Fibroblast of lung (primary cell): ENCODE results near the gene A1BG. TPM values are rescaled to one million over a fixed set of nuclear protein-coding genes. Genes with fewer than 3 reads are reported as not detected.

Experiments used
- DNase-seq, 2 donors: peaks; one replicate each; pipeline versions ENCODE4 v3.0.0 to v3.0.0-alpha.2; 2010; ENCODE audit warnings: low read depth in 2 of 2
- H2AFZ ChIP-seq: 2 replicates; pipeline ENCODE4 v1.5.1; 2012; ENCODE audit warnings: low read length, control low read depth, inconsistent platforms
- H3K27ac ChIP-seq: 2 replicates; pipeline ENCODE4 v1.5.1; 2011; ENCODE audit warnings: low read length, control low read depth; ENCODE audit not compliant: insufficient read depth
- H3K27me3 ChIP-seq: 2 replicates; pipeline ENCODE4 v1.5.1; 2011; ENCODE audit warnings: mild to moderate bottlenecking, low read length; ENCODE audit not compliant: control insufficient read depth, insufficient read depth
- H3K36me3 ChIP-seq: 2 replicates; pipeline ENCODE4 v1.5.1; 2011; ENCODE audit warnings: low read length; ENCODE audit not compliant: control insufficient read depth, insufficient read depth
- H3K4me1 ChIP-seq: 2 replicates; pipeline ENCODE4 v1.5.1; 2011; ENCODE audit warnings: low read length; ENCODE audit not compliant: control insufficient read depth, insufficient read depth; ENCODE audit errors: extremely low read depth
- H3K4me2 ChIP-seq: 2 replicates; pipeline ENCODE4 v1.5.1; 2011; ENCODE audit warnings: low read length, control low read depth; ENCODE audit not compliant: insufficient read depth; ENCODE audit errors: extremely low read depth
- H3K4me3 ChIP-seq, 4 experiments: fragments of 200-600 bp in 1 of 4; sonication (generic) in 1 of 4; replicated peaks in 1 of 4; 2 replicates each; pipeline ENCODE4 v1.5.1; 2011 to 2016; ENCODE audit warnings: low read length in 4 of 4, low read depth in 3 of 4, mild to moderate bottlenecking in 3 of 4, control low read depth in 2 of 4, inconsistent platforms in 1 of 4, mixed read lengths in 1 of 4; ENCODE audit not compliant: insufficient read depth in 1 of 4; ENCODE audit errors: control extremely low read depth in 1 of 4
- H3K79me2 ChIP-seq: 2 replicates; pipeline ENCODE4 v1.5.1; 2012; ENCODE audit warnings: mild to moderate bottlenecking, low read length, inconsistent platforms; ENCODE audit not compliant: control insufficient read depth, insufficient read depth
- H3K9ac ChIP-seq: 2 replicates; pipeline ENCODE4 v1.5.1; 2011; ENCODE audit warnings: mild to moderate bottlenecking, low read length, control low read depth; ENCODE audit not compliant: insufficient read depth
- H3K9me3 ChIP-seq: 2 replicates; pipeline ENCODE4 v1.5.1; 2012; ENCODE audit warnings: low read depth, low read length; ENCODE audit not compliant: control insufficient read depth, insufficient read depth
- H4K20me1 ChIP-seq: 2 replicates; pipeline ENCODE4 v1.5.1; 2011; ENCODE audit warnings: low read length; ENCODE audit not compliant: control insufficient read depth, insufficient read depth; ENCODE audit errors: extremely low read depth
- EZH2 ChIP-seq: IDR thresholded peaks from 2 replicates; pipeline ENCODE4 v1.5.1; 2012; ENCODE audit warnings: low read length, control low read depth, mild to moderate bottlenecking; ENCODE audit errors: missing control alignments
- polyA plus RNA-seq, 2 donors: library from polyadenylated mRNA; depleted of rRNA in 1 of 2; stranded (reverse) in 1 of 2; unstranded in 1 of 2; fragments of >200 nt; gene quantifications; 2 replicates each; pipeline ENCODE4 v1.2.1, GENCODE V29; 2011 to 2012; ENCODE audit warnings: missing spikeins in 1 of 2
- total RNA-seq: library from RNA; depleted of rRNA; stranded (reverse); fragments of >200 nt; gene quantifications from 2 replicates; pipeline ENCODE4 v1.2.1, GENCODE V29; 2014
- TF ChIP-seq, protein P1 (sequence below), 2 donors: IDR thresholded peaks in 1 of 2; conservative IDR thresholded peaks in 1 of 2; 1 replicate in 1 of 2; 2 replicates in 1 of 2; pipeline ENCODE4 v1.5.1; 2011 to 2012; ENCODE audit warnings: low read length in 2 of 2, control low read depth in 1 of 2, inconsistent platforms in 1 of 2, low read depth in 1 of 2, mild to moderate bottlenecking in 1 of 2

Gene A1BG
- total and polyA plus RNA-seq, 2 donors (not counting 1 experiment from before 2014, with no cell fraction given), result 8.3 to 12.6 TPM

DNA sequence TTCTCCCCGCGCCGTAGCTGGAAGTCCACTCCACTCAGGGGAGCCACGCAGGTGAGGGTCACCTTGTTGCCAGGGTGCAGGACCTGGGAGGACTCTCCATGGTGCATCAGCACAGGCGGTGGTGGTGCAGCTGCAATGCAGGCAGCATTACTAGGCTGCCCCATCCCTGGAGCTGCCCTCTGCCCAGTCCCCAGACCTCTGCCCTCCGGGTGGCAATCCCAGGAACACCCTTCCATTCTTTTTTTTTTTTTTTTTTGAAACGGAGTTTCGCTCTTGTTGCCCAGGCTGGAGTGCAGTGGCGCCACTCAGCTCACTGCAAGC lies 1.8 kb downstream of the A1BG start:
- no peaks in the 10 kb centered on the region for H3K9me3 ChIP-seq
- no peak for TF ChIP-seq EZH2
- TF ChIP-seq, protein P1, sequence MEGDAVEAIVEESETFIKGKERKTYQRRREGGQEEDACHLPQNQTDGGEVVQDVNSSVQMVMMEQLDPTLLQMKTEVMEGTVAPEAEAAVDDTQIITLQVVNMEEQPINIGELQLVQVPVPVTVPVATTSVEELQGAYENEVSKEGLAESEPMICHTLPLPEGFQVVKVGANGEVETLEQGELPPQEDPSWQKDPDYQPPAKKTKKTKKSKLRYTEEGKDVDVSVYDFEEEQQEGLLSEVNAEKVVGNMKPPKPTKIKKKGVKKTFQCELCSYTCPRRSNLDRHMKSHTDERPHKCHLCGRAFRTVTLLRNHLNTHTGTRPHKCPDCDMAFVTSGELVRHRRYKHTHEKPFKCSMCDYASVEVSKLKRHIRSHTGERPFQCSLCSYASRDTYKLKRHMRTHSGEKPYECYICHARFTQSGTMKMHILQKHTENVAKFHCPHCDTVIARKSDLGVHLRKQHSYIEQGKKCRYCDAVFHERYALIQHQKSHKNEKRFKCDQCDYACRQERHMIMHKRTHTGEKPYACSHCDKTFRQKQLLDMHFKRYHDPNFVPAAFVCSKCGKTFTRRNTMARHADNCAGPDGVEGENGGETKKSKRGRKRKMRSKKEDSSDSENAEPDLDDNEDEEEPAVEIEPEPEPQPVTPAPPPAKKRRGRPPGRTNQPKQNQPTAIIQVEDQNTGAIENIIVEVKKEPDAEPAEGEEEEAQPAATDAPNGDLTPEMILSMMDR (conservative IDR thresholded peaks at IDR 0.05 in 1 of 2, IDR thresholded peaks at IDR 0.05 in 1 of 2; ENCODE audit: low read depth in 1 of 2, low read length in 2 of 2), result no peak
- H3K27me3 ChIP-seq, result no peaks in the 10 kb centered on the region
- no peaks in the 10 kb centered on the region for H3K4me1 ChIP-seq
- no peak overlapping the region for H3K4me3 ChIP-seq
- no peak overlapping the region for H3K4me2 ChIP-seq
- no peak for DNase-seq
- no peak overlapping the region for H2AFZ ChIP-seq
- no peak overlapping the region for H3K27ac ChIP-seq
- no peak overlapping the region for H3K9ac ChIP-seq
- H3K79me2 ChIP-seq, result no peaks in the 10 kb centered on the region
- H4K20me1 ChIP-seq, result no peaks in the 10 kb centered on the region
- H3K36me3 ChIP-seq, result peaks cover 2% of the 10 kb centered on the region

DNA sequence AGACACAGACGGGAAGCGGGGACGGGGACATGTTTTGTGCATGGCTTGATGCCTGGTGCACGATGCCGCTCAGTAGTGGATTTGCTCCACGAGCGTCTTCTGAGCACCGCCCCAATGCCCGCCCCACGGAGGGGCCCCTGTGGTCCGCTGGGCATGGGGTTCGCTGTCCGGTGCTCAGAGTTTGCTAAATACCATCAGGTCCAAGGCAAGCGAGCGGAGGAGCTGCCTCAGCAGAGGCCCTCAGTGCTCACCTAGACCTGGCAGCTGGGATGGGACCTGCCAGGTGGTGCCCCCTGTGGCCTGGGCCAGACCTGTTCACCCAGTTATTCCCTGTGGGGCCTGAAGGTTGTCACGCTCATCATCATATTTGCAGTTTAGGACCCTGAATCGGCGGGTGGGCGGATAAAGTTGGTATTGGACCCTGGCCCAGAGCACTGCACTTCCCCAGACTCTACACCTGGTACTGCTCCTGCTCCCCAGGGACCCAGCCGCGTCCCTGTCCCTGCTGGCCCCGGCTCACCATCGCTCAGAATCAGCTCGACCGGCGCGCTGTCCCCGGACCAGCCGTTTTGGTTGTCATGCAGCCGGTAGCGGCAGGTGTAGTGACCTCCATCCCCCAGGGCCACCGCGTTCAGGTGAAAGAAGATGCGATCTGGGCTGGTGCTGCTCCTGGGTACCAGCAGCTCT lies 2.3 kb downstream of the A1BG start:
- Histone ChIP-seq H3K9ac (no peak overlapping the region), H4K20me1 (no peaks in the 10 kb centered on the region), H3K36me3 (peaks cover 2% of the 10 kb centered on the region), H3K4me1 (no peaks in the 10 kb centered on the region), H2AFZ (no peak overlapping the region), H3K4me3 (no peak overlapping the region), H3K4me2 (no peak overlapping the region), H3K79me2 (no peaks in the 10 kb centered on the region), H3K27ac (no peak overlapping the region), H3K9me3 (no peaks in the 10 kb centered on the region), H3K27me3 (no peaks in the 10 kb centered on the region)
- TF ChIP-seq, protein P1 (conservative IDR thresholded peaks at IDR 0.05 in 1 of 2, IDR thresholded peaks at IDR 0.05 in 1 of 2; ENCODE audit: low read depth in 1 of 2, low read length in 2 of 2), result no peak
- TF ChIP-seq EZH2, result no peak
- DNase-seq, result no peak

DNA sequence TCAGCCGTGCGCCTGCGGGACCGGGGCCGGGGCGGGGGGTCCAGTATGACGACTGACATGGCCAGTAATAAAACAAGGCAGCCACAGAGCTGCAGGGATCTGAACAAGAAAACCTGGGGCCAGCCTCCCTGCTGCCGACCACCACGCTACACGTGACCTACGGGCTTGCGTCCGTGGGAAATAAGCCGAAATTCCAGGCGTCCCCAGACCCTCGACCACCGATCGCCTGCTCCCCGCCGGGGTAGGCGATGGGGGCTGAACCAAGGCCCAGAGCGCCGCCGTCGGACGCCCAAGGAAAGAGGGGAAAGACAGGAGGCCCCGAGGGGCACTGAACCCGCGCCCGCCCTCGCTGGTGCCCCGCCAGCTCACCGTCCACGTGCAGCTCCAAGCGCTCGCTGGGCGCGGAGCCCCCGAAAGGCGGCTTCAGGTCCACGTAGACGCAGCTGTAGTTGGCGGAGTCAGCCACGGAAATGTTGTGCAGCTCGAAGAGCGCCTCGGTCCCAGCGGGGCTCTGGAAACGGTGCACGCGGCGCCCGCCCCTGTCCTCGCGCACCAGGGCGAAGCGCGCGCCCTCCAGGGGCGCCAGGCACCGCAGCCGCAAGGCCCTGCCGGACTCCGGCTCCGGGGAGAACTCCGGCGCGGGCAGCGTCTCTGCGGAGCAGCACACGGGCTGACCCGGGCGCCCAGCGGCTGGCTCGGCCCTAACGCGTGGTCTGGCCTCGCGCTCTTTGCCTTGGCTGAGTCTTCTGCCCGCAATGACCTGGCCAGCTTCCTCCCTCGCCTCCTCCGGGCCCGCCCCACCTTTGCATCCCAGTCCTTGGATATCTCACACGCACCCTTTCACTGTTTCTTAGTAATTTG lies 3.1 kb downstream of the A1BG start:
- TF ChIP-seq, protein P1 (conservative IDR thresholded peaks at IDR 0.05 in 1 of 2, IDR thresholded peaks at IDR 0.05 in 1 of 2; ENCODE audit: low read depth in 1 of 2, low read length in 2 of 2), result no peak
- no peak for TF ChIP-seq EZH2
- H3K27me3 ChIP-seq, result no peaks in the 10 kb centered on the region
- no peak overlapping the region for H3K27ac ChIP-seq
- H3K79me2 ChIP-seq, result no peaks in the 10 kb centered on the region
- no peaks in the 10 kb centered on the region for H3K4me1 ChIP-seq
- H2AFZ ChIP-seq, result no peak overlapping the region
- no peaks in the 10 kb centered on the region for H3K9me3 ChIP-seq
- H3K36me3 ChIP-seq, result peaks cover 2% of the 10 kb centered on the region
- H3K9ac ChIP-seq, result no peak overlapping the region
- no peak overlapping the region for H3K4me2 ChIP-seq
- H4K20me1 ChIP-seq, result no peaks in the 10 kb centered on the region
- no peak overlapping the region for H3K4me3 ChIP-seq
- no peak for DNase-seq
